Keratinocyte (primary cell): ENCODE data around the gene SULT4A1.

ENCODE experiments used
- EZH2 ChIP-seq: IDR thresholded peaks from one replicate; pipeline ENCODE4 v1.6.1; 2012; ENCODE audit warnings: inconsistent platforms, mild to moderate bottlenecking, low read length, moderate library complexity
- TF ChIP-seq, protein P1 (sequence below), 3 experiments: IDR thresholded peaks in 1 of 3; conservative IDR thresholded peaks in 1 of 3; optimal IDR thresholded peaks in 1 of 3; 2 replicates in 2 of 3; 3 replicates in 1 of 3; pipeline versions ENCODE3 to v1.5.1; 2011; ENCODE audit warnings: low read length in 3 of 3, mild to moderate bottlenecking in 3 of 3, moderate library complexity in 2 of 3, control low read depth in 1 of 3, inconsistent platforms in 1 of 3; ENCODE audit not compliant: insufficient read depth in 2 of 3; ENCODE audit errors: extremely low read depth in 1 of 3

DNA sequence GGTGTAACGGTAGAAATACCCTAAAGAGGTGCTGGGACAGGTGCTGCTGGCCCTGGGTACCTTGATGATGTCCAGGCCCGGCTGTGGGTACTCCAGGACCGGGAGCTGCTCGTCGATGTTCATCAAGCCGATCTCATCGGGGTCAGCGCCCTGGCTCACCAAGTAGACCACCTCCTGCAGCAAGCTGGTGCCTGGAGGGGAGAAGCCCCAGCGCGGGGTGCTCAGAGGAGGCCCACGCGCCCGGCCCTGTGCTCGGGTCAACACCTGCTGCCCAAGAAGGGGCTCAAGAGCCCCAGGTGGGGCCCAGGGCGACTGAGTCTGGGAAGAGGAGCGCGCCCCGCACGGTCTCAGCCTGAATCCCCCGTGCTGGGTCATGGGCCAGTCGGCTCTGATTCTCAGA is 20.6 kb downstream of the SULT4A1 start:
- TF ChIP-seq, protein P1, sequence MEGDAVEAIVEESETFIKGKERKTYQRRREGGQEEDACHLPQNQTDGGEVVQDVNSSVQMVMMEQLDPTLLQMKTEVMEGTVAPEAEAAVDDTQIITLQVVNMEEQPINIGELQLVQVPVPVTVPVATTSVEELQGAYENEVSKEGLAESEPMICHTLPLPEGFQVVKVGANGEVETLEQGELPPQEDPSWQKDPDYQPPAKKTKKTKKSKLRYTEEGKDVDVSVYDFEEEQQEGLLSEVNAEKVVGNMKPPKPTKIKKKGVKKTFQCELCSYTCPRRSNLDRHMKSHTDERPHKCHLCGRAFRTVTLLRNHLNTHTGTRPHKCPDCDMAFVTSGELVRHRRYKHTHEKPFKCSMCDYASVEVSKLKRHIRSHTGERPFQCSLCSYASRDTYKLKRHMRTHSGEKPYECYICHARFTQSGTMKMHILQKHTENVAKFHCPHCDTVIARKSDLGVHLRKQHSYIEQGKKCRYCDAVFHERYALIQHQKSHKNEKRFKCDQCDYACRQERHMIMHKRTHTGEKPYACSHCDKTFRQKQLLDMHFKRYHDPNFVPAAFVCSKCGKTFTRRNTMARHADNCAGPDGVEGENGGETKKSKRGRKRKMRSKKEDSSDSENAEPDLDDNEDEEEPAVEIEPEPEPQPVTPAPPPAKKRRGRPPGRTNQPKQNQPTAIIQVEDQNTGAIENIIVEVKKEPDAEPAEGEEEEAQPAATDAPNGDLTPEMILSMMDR (optimal IDR thresholded peaks at IDR 0.05 in 1 of 3, IDR thresholded peaks at IDR 0.05 in 1 of 3, conservative IDR thresholded peaks at IDR 0.05 in 1 of 3; ENCODE audit: extremely low read depth in 1 of 3, insufficient read depth in 2 of 3, low read length in 3 of 3) = no peak
- TF ChIP-seq EZH2 = no peak
